ENCODE data around the gene CIZ1. TPM values are rescaled to one million over a fixed set of nuclear protein-coding genes. Genes with fewer than 3 reads are reported as not detected.

CIZ1 gene
- total RNA-seq, 2 donors from 2014 or later, result 97.5 to 97.7 TPM

DNA sequence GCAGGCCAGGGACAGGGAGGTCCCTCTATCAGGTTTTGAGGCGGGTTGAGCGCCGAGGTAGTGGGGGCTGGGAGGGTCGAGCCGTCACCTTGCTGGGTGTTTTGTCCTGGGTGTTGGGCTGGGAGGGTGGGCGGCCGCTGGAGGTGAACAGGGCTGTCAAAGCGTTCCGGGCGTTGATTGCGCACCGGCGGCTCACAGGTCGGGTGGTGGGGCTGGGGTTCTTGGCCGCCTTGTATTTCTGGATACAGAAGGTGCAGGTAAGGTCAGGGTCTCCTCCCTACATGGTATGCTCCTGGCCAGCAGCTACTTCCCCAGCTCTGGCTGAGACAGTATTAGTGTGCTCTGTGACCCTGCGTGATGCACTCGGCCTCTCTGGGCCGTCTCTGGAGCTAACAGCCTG, 25.2 kb downstream of the CIZ1 start:
- no peaks in the 10 kb centered on the region for H3K9me3 ChIP-seq
- H3K27me3 ChIP-seq, result no peaks in the 10 kb centered on the region
- H3K36me3 ChIP-seq, result peaks cover 8% of the 10 kb centered on the region
- H3K27ac ChIP-seq, result no peak overlapping the region
- DNase-seq, result no peak
- TF ChIP-seq, protein P1, sequence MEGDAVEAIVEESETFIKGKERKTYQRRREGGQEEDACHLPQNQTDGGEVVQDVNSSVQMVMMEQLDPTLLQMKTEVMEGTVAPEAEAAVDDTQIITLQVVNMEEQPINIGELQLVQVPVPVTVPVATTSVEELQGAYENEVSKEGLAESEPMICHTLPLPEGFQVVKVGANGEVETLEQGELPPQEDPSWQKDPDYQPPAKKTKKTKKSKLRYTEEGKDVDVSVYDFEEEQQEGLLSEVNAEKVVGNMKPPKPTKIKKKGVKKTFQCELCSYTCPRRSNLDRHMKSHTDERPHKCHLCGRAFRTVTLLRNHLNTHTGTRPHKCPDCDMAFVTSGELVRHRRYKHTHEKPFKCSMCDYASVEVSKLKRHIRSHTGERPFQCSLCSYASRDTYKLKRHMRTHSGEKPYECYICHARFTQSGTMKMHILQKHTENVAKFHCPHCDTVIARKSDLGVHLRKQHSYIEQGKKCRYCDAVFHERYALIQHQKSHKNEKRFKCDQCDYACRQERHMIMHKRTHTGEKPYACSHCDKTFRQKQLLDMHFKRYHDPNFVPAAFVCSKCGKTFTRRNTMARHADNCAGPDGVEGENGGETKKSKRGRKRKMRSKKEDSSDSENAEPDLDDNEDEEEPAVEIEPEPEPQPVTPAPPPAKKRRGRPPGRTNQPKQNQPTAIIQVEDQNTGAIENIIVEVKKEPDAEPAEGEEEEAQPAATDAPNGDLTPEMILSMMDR (IDR thresholded peaks at IDR 0.05), result no peak
- intact Hi-C loops (cut with DNase I), result no loop called here
- no peaks in the 10 kb centered on the region for H3K4me1 ChIP-seq
- H3K9ac ChIP-seq (ENCODE audit: low read depth in 2 of 2, low read length in 2 of 2), result no peak overlapping the region
- H3K4me3 ChIP-seq, result no peak overlapping the region

DNA sequence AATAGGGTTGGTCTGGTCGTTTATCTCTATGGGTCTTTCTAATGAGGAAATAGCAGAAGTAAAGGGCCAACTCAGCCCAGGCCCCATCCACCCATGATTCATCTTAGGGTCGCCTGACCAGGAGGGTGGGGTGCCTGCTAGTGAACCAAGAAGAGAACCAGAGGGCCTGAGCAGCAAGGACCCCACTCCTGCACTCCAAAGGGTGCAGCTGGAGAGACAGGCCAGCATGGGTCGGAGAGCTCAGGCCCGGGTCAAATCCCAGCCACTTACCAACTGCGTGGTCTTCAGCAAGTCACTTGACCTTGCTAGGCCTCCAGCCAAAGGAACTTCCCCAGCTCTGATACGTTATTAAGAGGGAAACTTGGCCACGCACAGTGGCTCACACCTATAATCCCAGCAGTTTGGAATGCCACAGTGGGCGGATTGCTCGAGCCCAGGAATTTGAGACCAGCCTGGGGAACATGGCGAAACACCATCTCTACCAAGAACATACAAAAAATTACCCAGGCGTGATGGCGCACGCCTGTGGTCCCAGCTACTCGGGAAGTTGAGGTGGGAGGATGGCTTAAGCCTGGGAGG, 27.0 kb downstream of the CIZ1 start:
- H3K27ac ChIP-seq, result no peak overlapping the region
- H3K4me1 ChIP-seq, result no peaks in the 10 kb centered on the region
- no peaks in the 10 kb centered on the region for H3K9me3 ChIP-seq
- no peak overlapping the region for H3K9ac ChIP-seq (ENCODE audit: low read depth in 2 of 2, low read length in 2 of 2)
- DNase-seq, result no peak
- intact Hi-C loops (cut with DNase I), result no loop called here
- no peak overlapping the region for H3K4me3 ChIP-seq
- peaks cover 8% of the 10 kb centered on the region for H3K36me3 ChIP-seq
- TF ChIP-seq, protein P1 (IDR thresholded peaks at IDR 0.05), result no peak
- no peaks in the 10 kb centered on the region for H3K27me3 ChIP-seq

DNA sequence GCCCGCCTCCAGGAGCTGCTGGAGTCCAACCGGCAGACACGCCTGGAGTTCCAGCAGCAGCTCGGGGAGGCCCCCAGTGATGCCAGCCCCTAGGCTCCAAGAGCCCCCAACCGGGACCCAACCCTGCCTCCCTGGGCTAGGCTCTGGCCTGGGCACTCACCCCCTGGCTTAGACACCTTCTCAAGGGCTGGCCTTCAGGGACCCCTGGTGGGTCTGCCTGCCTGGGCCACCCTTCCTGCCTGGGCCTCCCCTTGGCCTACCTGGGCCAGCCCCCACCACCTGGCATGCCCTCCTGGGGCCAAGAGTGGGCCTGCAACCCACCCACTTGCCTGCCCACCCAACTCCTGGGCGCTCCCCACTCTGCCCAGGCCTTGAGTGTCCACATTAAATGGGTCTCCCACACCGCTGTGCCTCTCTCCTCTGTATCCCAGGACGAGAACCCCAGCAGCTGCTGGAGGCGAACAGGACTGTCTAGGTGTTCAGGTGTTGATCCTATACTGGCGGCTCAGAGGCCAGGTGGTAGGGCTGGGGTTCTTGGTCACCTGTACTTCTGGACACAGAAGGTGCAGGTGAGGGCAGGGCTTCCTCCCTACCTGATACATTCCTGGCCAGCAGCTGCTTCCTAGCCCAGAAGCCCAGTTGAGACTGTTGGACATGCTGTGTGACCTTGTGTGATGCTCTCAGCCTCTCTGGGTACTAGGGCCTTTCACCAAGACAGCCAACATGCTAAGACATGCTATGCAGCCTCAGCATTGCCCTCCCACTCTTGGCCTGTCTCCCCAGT, 27.7 kb downstream of the CIZ1 start:
- H3K36me3 ChIP-seq, result peaks cover 8% of the 10 kb centered on the region
- no peaks in the 10 kb centered on the region for H3K27me3 ChIP-seq
- H3K4me3 ChIP-seq, result no peak overlapping the region
- intact Hi-C loops (cut with DNase I), result no loop called here
- H3K27ac ChIP-seq, result no peak overlapping the region
- TF ChIP-seq, protein P1 (IDR thresholded peaks at IDR 0.05), result no peak
- no peak overlapping the region for H3K9ac ChIP-seq (ENCODE audit: low read depth in 2 of 2, low read length in 2 of 2)
- H3K4me1 ChIP-seq, result no peaks in the 10 kb centered on the region
- no peak for DNase-seq
- H3K9me3 ChIP-seq, result no peaks in the 10 kb centered on the region

DNA sequence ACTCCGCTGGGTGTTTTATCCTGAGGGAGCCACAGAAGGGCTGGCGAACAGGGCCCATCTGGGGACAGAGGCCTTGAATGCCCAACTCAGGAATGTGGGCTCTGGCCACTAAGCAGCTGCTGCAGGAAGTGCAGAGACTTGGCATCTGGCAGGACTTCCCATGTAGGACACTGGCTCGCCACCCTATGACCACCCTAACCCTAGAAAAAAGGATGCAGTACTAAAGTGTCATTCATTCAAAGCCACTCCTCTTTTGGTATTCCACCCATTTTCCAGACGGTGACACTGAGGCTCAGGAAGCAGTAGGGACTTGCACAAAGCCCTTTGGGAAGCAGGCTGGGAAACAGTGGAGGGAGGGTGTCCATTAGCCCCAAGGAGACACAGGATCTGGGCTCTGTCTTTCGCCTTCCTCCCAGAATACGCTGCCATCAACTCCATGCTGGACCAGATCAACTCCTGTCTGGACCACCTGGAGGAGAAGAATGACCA, 28.3 kb downstream of the CIZ1 start:
- TF ChIP-seq, protein P1 (IDR thresholded peaks at IDR 0.05), result no peak
- Histone ChIP-seq H3K27me3 (no peaks in the 10 kb centered on the region), H3K36me3 (peaks cover 8% of the 10 kb centered on the region), H3K9ac (ENCODE audit: low read depth in 2 of 2, low read length in 2 of 2) (no peak overlapping the region), H3K4me3 (no peak overlapping the region), H3K4me1 (no peaks in the 10 kb centered on the region), H3K9me3 (no peaks in the 10 kb centered on the region), H3K27ac (no peak overlapping the region)
- intact Hi-C loops (cut with DNase I), result no loop called here
- DNase-seq, result no peak

DNA sequence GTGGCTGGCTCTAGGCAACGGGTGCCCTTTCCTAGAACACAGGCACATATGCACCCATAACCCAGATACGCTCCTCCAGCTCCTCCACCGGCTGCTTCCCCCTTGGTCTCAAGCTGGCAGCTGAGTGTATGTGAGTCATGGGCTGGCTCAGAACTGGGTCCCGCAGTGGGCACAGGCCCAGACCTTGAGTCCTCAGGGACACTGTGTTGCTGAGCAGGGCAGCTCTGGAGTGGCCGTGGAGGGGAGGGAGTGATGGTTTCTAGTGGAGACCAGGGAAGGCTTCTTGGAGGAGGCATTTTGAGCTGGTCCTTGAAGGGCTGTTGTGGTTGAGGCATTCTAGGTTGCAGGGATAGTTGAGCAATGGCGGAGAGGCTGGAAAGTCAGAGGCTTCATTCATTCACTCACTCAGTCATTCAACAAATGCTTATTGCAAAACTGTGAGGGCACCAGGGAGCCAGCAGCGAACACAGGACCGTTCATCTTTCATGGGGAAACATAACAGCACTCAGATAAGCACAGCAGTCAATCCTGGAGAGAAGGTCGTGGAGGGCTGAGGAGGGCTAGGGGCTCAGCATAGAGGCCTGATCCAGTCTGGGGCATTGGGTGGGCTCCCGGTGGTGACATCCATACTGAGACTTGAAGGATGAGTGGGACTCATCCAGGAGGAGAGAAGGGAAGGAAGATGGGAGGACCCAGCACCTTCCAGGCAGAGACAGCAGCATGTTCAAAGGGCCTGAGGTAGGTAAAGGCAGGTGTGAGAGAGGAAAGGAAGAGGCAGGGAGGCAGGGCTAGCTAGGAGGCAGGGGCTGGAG, 29.0 kb downstream of the CIZ1 start:
- Histone ChIP-seq H3K4me1 (no peaks in the 10 kb centered on the region), H3K36me3 (peaks cover 4% of the 10 kb centered on the region), H3K27ac (no peak overlapping the region), H3K27me3 (no peaks in the 10 kb centered on the region), H3K9ac (ENCODE audit: low read depth in 2 of 2, low read length in 2 of 2) (no peak overlapping the region), H3K4me3 (no peak overlapping the region), H3K9me3 (no peaks in the 10 kb centered on the region)
- TF ChIP-seq, protein P1 (IDR thresholded peaks at IDR 0.05), result no peak
- DNase-seq, result no peak
- intact Hi-C loops (cut with DNase I), result no loop called here
